DMS79 treated with DMSO at 0.1 percent for 48 hours (cell line): ENCODE results near the gene PROCA1.

Experiments used
- DNase-seq: peaks from one replicate; lab custom pipeline; 2025; lab: John Stamatoyannopoulos, UW

Gene PROCA1, protein sequence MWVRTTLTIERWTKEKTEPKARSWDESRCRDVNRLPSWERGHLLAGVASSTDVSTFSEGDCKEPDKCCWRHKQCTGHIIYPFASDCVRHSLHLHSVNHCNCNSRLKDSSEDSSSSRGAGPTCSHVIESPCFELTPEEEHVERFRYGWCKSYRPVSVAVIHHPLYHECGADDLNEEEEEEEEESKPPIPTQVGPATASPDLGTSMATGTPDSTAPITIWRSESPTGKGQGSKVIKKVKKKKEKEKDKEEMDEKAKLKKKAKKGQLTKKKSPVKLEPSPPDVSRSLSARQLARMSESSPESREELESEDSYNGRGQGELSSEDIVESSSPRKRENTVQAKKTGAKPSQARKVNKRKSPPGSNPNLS

DNA sequence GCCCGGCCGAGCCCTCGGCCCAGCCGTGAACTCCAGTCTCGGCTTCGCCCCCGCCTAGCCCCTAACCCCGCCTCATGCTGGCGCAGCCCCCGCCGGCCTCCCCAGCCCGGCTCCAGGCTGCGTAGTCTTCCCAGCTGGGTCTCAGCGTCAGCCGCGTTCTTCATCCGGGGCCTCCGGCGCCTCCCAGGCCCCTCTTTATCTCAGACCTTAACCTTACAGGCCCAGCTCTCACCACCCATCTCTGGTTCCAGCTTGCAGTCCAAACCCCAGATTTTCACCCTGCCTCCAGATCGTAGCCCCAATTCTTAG, at the start of gene PROCA1:
Gene PROCA1, minus strand, starts transcription at position 166 of the 309 bp plus-strand sequence. CDS start 228 bp downstream, outside the sequence.
- no peak for DNase-seq

DNA sequence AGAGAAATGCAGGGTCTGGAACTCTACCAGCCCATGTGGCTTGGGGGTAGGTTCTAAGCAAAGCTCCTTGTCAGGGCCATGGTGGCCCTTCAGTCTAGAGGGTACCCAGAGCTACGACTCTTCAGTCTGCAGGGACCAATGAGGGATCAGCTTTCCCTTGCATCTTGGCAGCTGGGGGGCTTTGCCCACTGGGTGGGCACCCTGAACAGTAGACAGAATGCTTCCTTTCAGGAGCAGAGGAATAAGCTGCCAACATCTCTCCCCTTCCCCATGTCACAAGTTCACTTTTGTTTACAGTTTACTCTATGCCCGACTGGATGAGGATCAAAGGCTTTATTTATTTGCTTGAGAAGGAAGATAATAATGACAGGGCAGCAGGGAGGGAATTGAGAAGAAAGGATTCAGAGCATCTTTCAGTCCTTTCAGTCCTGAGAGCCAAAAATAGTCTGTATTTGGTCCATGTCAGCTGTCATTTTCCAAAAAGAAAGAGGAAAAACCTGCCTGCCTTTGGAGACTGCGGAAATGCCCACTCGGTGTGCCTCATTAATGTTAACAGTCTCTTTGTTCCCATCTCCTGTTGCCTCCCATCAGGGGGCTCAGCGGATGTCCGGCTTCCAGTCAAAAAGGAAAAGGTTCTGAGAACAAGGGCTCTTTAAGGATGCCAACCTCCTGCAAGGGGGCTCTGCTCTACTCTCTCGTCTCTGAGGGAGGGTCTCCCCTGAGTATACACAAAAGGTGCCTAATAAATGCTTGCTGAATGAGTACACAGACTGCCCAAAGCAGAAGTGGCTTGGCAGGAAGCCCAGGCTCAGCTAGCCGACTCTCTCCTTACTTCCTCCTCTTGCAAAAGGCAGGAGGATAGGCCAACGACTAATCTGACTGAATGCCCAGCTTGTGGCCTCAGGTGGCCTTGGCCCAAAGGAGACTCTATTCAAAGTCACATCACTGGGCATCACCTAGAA, 49.2 kb upstream of the PROCA1 start:
- DNase-seq: peak; percentile 64

DNA sequence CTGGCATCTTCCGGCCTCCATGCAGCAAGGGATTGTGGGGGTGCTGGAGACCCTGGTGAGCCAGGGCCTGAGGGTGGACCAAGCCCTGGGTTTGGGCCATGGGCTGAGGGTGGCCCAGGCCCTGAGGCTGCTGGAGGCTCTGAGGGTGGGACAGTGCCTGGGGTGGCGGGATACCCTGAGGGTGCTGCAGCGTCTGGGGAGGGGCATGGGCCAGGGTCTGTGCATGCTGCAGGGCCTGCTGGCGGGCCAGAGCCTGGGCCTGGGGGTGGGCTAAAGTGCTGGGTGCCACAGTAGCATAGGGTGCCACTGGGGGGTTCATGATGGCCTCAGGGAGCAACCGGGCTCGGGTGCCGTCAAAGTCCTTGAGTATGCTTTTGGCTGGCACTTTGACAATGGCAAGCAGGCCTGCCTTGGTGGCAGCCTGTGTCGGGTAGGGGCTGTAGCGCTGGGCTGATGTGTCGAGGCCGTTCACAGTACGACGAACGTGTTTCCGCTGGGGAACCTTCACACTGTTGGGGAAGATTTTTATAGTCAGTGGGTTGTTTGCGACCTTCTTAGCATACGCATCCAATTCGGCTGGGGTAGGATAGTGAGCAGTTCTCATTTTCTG, 47.7 kb upstream of the PROCA1 start:
- DNase-seq: no peak

DNA sequence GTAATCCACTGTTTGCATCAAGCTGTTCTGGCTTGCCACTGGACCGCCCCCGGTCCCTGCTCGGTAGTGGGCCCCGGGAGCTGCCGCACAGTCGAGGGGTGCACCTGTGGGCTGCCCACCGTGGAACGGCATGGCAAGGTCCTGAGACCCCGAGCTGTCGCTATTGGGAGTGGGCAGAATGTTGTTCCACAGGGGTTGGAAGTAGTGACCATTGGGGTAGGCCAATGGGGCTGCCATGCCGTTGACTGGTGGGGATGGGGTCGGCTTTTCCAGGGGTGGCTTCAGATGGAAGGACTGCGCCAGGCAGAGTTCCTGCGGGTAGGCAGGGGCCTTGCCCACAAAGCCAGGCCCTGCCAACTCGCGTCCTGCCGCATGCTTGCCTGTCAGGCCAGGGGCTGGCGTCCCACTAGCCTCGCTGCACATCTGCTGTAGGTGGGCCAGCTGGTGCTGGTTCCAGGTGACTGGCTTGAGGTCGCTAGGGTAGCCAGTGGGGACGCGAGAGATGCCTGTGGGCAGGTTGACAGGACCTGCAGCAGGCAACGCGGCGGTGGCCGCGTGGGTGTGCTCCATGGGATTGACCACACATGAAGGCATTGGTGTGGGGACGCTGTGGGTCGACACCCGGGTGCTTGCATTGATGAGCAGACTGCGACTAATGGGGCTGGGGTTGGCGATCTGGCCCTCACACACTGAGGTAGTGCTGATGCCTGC, 46.9 kb upstream of the PROCA1 start:
- DNase-seq: no peak

DNA sequence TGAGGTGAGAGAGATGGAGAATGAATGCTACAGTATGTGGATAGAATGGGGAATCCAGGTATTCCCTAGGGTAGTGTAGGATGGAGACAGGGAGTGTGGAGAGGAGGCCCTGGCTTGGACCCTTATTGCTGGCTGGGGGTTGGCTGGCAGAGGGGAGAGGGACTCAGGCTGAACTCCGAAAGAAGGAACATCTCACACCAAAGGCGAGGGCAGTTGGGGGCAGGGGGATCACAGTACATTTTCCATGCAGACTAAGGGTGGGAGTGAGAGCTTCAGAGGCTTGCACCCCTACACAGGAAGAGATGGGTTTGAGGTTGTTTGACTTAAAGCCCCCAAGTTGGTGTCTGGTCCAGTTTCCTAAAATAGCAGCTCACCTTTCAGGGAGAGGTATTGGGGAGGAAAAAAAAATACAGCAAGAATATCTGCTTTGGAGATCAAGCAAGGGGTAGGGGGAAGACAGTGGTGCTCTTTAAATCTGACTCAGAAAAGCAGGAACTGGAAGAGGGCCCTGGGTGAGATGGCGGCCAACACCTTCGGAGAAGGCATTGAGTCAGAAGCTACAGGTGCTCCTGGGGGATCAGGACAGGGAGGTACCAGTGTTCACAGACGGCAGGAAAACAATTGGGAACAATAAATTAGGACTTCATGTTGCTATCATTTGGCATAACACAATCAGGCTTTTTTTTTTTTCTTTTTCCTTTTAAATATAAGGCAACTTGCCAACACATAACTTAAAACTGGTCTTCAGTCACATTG, 44.5 kb upstream of the PROCA1 start:
- DNase-seq: no peak

DNA sequence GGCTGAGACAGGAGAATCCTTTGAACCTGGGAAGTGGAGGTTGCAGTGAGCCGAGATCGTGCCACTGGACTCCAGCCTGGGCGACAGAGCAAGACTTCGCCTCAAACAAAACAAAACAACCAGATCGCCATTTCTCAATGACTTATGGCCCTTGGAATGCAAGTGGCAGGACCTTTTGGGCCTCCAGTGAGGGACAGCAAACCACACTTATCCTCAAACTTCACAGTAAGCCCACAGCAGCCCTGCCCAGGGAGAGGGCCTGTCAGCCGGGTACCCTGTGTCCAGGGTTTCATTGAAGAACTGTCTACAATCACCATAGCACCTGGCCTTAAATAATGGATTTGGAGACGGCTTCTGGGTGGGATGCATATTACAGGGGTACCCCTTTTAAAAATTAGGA, 43.8 kb upstream of the PROCA1 start:
- DNase-seq: no peak

DNA sequence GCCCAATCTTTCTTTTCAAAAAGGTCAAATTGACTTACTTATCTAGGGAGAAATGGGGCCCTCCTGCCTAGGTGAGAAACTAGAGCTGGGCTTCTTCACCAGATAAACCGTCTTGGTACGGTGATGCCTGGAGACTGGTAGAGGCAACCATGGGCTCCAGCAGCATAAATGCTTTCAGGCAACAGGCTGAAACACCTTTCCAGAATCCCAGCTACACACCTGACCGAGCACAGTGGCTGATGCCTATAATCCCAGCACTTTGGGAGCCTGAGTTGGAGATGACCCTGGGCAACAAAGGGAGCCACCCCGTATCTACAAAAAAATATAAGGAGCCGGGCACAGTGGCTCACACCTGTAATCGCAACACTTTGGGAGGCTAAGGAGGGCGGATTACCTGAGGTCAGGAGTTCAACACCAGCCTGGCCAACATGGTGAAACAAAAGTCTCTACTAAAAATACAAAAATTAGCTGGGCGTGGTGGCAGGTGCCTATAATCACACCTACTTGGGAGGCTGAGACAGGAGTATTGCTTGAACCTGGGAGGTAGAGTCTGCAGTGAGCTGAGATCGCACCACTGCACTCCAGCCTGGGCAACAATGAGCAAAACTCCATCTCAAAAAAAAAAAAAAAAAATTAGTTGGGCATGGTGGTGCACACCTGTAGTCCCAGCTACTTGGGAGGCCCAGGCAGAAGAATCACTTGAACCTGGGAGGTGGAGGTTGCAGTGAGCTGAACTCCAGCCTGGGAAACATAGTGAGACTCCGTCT, 40.1 kb upstream of the PROCA1 start:
- no peak for DNase-seq

DNA sequence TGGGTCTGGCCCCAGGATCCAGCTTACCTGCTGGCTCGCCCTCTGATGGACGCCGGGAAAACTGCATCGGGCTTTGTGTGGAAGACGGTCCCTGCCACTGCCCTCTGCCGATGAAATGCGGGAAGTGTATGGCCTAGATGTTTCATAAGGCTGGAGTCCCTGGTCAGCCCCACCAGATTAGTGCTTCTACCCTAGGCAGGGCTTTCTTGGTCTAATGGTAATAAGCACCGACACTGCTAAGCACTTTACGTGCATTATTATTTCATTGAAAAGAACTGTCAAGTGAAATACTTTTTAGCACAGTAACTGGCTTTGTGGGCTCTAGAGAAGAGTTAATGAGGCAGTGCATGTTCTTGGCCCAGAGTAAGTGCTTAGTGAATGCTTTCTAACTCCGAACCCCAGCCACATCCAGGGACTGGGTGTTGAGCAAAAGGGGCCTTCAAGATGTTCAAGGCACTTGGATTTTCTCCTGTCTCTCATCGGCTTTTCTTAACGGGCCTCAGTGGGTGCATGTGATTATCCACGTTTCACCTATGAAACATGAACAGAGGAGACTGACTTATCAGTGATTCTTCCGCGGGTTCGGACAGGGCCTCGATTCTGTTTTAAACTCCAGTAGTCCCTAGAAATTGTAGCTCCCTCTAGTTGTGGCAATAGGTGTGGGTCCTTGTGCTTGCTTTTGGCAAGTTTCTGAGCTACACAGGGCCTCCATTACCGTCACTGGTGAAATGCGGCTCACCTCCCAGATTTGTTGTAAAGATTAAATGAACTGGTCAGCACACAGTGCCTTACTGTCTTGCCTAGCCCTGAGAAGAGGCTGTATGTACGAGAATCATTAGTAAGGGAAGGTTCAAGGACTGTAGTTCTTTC, 38.7 kb upstream of the PROCA1 start:
- DNase-seq: peak; percentile 86

DNA sequence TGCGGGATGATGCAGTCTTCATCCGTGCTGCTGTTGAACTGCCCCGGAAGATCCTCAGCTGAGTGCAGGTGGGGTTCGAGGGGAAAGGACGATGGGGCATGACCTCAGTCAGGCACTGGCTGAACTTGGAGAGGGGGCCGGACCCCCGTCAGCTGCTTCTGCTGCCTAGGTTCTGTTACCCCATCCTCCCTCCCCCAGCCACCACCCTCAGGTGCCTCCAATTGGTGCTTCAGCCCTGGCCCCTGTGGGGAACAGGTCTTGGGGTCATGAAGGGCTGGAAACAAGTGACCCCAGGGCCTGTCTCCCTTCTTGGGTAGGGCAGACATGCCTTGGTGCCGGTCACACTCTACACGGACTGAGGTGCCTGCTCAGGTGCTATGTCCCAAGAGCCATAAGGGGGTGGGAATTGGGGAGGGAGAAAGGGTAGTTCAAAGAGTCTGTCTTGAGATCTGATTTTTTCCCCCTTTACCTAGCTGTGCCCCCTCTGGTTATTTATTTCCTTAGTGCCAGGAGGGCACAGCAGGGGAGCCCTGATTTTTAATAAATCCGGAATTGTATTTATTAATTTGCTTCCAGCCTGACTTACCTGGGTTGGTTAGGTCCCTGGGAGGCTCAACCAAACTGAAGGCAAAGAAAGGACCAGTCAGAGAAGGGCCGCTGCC, 38.0 kb upstream of the PROCA1 start:
- no peak for DNase-seq

DNA sequence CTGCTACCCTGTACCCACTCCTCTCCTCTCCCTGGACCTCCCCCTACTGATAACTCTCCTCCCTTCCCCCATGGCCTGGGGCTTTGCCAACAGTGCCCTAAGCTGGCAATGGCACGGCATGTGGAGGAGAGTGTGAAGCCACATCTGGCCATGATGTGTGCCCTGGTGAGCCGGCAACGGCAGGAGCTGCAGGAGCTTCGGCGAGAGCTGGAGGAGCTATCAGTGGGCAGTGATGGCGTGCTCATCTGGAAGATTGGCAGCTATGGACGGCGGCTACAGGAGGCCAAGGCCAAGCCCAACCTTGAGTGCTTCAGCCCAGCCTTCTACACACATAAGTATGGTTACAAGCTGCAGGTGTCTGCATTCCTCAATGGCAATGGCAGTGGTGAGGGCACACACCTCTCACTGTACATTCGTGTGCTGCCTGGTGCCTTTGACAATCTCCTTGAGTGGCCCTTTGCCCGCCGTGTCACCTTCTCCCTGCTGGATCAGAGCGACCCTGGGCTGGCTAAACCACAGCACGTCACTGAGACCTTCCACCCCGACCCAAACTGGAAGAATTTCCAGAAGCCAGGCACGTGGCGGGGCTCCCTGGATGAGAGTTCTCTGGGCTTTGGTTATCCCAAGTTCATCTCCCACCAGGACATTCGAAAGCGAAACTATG, 37.3 kb upstream of the PROCA1 start:
- DNase-seq: no peak

DNA sequence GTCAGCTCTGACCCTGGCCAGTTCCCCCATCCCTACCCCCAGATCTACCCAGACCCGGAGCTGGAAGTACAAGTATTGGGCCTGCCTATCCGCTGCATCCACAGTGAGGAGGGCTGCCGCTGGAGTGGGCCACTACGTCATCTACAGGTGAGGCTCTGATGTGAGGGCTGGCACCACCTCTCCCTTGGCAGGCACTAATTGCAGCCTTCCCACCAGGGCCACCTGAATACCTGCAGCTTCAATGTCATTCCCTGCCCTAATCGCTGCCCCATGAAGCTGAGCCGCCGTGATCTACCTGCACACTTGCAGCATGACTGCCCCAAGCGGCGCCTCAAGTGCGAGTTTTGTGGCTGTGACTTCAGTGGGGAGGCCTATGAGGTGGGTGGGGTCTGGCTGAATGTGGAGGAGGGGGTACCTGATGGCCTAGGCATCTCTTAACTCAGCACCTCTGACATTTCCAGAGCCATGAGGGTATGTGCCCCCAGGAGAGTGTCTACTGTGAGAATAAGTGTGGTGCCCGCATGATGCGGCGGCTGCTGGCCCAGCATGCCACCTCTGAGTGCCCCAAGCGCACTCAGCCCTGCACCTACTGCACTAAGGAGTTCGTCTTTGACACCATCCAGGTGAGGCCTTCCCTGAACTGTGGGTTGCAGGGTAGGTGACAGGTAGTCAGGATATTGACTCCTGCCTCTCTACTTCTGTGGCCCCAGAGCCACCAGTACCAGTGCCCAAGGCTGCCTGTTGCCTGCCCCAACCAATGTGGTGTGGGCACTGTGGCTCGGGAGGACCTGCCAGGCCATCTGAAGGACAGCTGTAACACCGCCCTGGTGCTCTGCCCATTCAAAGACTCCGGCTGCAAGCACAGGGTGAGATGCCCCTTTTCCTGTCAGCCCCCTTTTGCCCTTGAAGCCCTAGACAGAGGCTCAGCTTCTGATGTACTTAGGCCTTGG, 36.4 kb upstream of the PROCA1 start:
- no peak for DNase-seq

DNA sequence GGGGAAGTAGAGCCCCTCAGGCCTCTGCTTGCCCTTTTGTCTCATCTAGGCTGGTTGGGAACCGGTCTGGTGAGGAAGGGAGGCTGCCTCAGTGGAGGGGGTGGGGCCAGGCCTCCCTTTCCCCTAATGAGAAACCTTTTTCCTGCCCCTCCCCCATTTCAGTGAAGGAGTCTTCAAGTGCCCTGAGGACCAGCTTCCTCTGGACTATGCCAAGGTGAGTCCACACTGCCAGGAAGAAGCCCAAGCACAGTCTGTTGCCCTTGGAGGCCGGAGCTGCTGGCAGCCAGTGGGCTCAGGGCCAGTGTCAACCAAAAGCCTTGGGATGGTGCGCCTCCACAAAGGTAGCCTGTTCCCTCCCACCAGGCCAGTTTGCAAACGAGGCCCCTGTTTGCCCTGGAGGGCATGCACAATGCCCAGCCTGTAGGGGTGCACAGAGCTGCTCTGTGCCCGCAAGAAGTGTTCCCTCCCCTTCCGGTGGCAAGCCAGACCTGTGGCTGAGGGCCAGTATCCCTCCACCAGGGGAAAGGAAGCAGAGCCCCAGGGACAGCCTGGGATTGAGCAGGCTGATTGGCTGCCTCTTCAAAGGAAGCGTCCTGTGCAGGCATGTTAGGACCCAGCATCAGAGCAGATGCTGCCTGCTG, 35.5 kb upstream of the PROCA1 start:
- DNase-seq: peak; percentile 78

DNA sequence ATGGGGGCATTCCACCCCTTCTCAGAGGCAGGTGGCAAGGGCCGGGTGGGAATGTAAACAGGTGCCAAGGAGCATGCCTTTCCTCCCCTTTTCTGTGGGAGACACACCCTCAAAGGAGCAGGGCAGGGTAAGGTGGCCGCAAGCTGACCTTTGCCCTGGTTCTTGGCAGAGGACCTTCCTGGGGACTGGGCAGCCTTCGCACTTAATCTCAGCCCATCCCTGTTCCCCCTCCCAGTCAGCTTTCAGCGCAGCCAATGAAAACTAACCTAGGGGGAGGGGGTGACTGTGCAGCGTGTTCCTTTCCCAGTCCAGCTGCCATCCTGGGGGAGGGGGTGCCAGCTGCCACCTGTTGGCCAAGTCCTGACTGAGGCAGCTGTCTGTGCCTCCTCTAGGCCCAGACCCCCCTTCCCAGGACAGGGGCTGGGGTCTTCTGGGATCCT, 34.9 kb upstream of the PROCA1 start:
- DNase-seq: peak; percentile 76

DNA sequence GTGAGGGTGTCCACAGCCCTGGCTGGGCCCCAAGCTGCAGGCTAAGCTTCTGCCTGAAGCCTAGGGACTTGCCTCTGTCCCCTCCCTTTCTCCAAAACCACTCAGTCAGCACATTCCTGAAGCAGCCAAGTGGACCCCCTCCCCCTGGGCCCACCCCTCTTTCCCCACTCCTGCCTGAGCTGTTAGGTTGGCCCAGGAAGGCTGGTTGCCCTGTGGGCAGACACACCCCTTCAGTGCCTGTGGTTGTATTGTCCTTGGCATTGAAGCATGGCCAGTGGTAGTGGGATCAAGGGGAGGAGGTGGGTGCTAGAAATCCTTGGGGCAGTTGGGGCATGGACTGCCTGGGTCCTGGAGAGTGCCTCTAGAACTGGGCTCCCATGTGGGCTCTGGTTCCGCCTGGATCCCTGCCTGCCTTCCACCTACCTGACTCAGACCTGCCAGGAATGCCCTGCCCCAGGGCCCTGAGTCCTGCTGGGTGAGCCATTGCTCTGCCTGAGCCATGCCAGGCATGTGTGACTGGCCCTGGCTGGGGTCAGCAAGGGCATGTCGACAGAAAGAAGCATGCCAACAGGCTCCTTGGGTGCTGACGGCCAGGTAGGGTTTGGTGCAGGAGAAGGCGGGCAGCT, 34.2 kb upstream of the PROCA1 start:
- peak; percentile 12 for DNase-seq

DNA sequence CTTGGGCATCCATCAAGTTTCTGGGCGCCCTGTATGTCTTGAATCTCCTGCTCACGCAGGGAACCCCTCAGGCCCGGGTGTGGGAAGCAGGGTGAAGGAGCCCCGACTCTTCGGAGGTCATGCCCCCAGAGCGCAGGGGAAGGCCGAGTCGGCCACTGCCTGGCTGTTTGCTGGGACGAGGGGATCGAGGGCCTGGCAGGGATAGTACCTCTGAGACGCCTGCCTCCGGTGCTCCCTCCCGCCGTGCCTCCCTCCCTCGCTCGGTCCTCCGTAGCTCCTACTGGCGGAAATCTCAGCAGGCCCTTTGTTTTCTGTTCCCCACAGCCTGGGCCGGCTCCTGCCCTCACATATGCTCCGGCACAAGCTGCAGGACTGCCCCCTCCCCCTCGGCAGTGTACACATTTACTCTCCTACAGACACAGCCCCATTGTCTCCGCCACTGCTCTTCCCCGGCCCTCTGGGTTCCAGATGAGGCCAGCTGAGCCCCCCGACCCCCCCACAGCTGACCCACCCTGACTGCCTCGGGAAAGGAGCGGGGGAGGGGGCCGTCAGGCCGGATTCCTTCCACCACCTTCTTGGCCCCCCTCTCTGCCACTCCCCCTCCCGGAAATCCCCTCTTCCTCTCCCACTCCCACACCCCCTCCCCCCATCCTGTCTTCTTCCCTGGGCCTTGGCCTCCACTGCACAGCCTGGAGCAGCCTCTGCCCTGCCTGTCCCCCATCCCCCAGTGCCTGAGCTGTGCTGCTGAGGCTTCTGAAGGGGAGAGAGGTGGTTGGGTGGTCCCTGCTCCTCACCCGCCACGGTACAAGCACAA, 33.5 kb upstream of the PROCA1 start:
- DNase-seq: no peak
